ENCODE data around the gene TSPAN9.

- TF ChIP-seq POLR2A (IDR thresholded peaks at IDR 0.05) (no peak), EP300 (IDR thresholded peaks at IDR 0.05) (no peak)
Observed at GRCh38 chr12:3193131-3193530, 116.0 kb downstream of the TSPAN9 start.

All from tibial nerve (tissue), 3 donors.